MM.1S (cell line): ENCODE measurements around the gene ABCC4.

Source experiments
- DNase-seq: peaks from one replicate; pipeline ENCODE4 v3.0.0-alpha.2; 2015
- H2AFZ ChIP-seq: fragments of 300-600 bp; sonication (generic); 2 replicates; pipeline ENCODE4 v1.6.0; 2016; ENCODE audit warnings: antibody characterized with exemption, low read length
- H3F3A ChIP-seq: fragments of 300-600 bp; sonication (generic); 2 replicates; pipeline ENCODE4 v1.6.1; 2016; ENCODE audit warnings: mild to moderate bottlenecking, antibody characterized with exemption, low read length, moderate library complexity, mixed read lengths; ENCODE audit not compliant: insufficient read depth
- H3K27ac ChIP-seq: fragments of 300-600 bp; sonication (generic); 2 replicates; pipeline ENCODE4 v1.5.1; 2016; ENCODE audit warnings: mild to moderate bottlenecking, low read length
- H3K27me3 ChIP-seq: fragments of 300-600 bp; sonication (generic); replicated peaks from 2 replicates; pipeline ENCODE4 v1.6.0; 2016; ENCODE audit warnings: low read length; ENCODE audit not compliant: insufficient read depth
- H3K36me3 ChIP-seq: fragments of 300-600 bp; sonication (generic); replicated peaks from 2 replicates; pipeline ENCODE4 v1.6.1; 2016; ENCODE audit warnings: mild to moderate bottlenecking, low read length, mixed read lengths; ENCODE audit not compliant: insufficient read depth
- H3K4me1 ChIP-seq: fragments of 300-600 bp; sonication (generic); 2 replicates; pipeline ENCODE4 v1.6.1; 2016; ENCODE audit warnings: low read length, mixed read lengths
- H3K4me2 ChIP-seq: fragments of 300-600 bp; sonication (generic); 2 replicates; pipeline ENCODE4 v1.6.0; 2016; ENCODE audit warnings: low read depth, low read length
- H3K4me3 ChIP-seq: fragments of 300-600 bp; sonication (generic); 2 replicates; pipeline ENCODE4 v1.5.1; 2016; ENCODE audit warnings: low read length, mixed read lengths
- H3K79me2 ChIP-seq: fragments of 300-600 bp; sonication (generic); 2 replicates; pipeline ENCODE4 v1.6.1; 2016; ENCODE audit warnings: mixed run types, low read length, mixed read lengths
- H3K9ac ChIP-seq: fragments of 300-600 bp; sonication (generic); 2 replicates; pipeline ENCODE4 v1.6.1; 2016; ENCODE audit warnings: low read length, mixed read lengths
- H3K9me2 ChIP-seq: fragments of 300-600 bp; sonication (generic); replicated peaks from 2 replicates; pipeline ENCODE4 v1.6.1; 2016; ENCODE audit warnings: mild to moderate bottlenecking, low read length, mixed read lengths; ENCODE audit not compliant: insufficient read depth
- H3K9me3 ChIP-seq: fragments of 300-600 bp; sonication (generic); replicated peaks from 2 replicates; pipeline ENCODE4 v1.6.1; 2016; ENCODE audit warnings: mild to moderate bottlenecking, low read length, mixed read lengths; ENCODE audit not compliant: insufficient read depth
- H4K20me1 ChIP-seq: fragments of 300-600 bp; sonication (generic); 2 replicates; pipeline ENCODE4 v1.6.1; 2016; ENCODE audit warnings: mild to moderate bottlenecking, low read length, moderate library complexity, mixed read lengths; ENCODE audit not compliant: insufficient read depth
- EZH2 ChIP-seq: fragments of 300-600 bp; sonication (generic); optimal IDR thresholded peaks from 2 replicates; pipeline ENCODE3; 2017; ENCODE audit warnings: low read depth, mild to moderate bottlenecking, antibody characterized with exemption, low read length, mixed read lengths
- EZH2phosphoT487 ChIP-seq: fragments of 300-600 bp; sonication (generic); IDR thresholded peaks from 2 replicates; pipeline ENCODE4 v1.6.1; 2018; ENCODE audit warnings: antibody characterized with exemption, low read length
- TF ChIP-seq, protein P1 (sequence below): fragments of 300-600 bp; sonication (generic); IDR thresholded peaks from 2 replicates; pipeline ENCODE4 v1.5.1; 2016; ENCODE audit warnings: antibody characterized with exemption, low read length, mixed read lengths

Gene ABCC4

DNA sequence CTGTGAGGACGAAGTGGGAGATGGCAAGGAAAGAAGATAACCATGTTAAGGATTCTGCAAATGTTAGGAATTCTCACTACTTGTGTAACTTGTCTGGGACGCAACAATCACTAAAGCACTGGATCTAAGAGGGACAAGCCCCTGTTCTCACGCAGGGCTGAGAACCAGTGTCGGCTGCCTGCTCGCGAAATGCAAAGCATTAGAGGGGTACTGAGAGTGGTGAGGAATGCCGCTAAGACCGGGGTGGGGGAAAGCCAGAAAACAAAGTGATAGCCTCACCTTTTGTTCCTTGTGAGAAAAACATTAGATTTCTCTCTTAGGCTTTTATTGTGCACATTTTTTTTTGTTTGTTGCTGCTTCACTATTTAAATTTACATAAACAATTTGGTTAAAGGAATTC, 241.9 kb downstream of the ABCC4 start:
- Histone ChIP-seq H3K27me3 (no peaks in the 10 kb centered on the region), H3K36me3 (no peaks in the 10 kb centered on the region)
- no peak for DNase-seq

GRCh38 chr13:95058680-95059079, 242.6 kb downstream of the ABCC4 start:
- no peaks in the 10 kb centered on the region for H4K20me1 ChIP-seq
- TF ChIP-seq EZH2phosphoT487 (no peak), EZH2 (no peak)
- TF ChIP-seq, protein P1, sequence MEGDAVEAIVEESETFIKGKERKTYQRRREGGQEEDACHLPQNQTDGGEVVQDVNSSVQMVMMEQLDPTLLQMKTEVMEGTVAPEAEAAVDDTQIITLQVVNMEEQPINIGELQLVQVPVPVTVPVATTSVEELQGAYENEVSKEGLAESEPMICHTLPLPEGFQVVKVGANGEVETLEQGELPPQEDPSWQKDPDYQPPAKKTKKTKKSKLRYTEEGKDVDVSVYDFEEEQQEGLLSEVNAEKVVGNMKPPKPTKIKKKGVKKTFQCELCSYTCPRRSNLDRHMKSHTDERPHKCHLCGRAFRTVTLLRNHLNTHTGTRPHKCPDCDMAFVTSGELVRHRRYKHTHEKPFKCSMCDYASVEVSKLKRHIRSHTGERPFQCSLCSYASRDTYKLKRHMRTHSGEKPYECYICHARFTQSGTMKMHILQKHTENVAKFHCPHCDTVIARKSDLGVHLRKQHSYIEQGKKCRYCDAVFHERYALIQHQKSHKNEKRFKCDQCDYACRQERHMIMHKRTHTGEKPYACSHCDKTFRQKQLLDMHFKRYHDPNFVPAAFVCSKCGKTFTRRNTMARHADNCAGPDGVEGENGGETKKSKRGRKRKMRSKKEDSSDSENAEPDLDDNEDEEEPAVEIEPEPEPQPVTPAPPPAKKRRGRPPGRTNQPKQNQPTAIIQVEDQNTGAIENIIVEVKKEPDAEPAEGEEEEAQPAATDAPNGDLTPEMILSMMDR = no peak
- H3F3A ChIP-seq = no peaks in the 10 kb centered on the region
- no peak for DNase-seq
- H3K4me2 ChIP-seq = no peak overlapping the region
- H3K36me3 ChIP-seq = no peaks in the 10 kb centered on the region
- no peaks in the 10 kb centered on the region for H3K4me1 ChIP-seq
- H2AFZ ChIP-seq = no peak overlapping the region
- no peak overlapping the region for H3K9ac ChIP-seq
- H3K9me3 ChIP-seq = no peaks in the 10 kb centered on the region
- H3K4me3 ChIP-seq = no peak overlapping the region
- no peaks in the 10 kb centered on the region for H3K79me2 ChIP-seq
- no peak overlapping the region for H3K27ac ChIP-seq
- H3K9me2 ChIP-seq = no peaks in the 10 kb centered on the region
- no peaks in the 10 kb centered on the region for H3K27me3 ChIP-seq

More for the DNA sequence above, 241.9 kb downstream of the ABCC4 start:
- Histone ChIP-seq H3K79me2 (no peaks in the 10 kb centered on the region), H2AFZ (no peak overlapping the region), H3K9me2 (no peaks in the 10 kb centered on the region), H3K4me2 (no peak overlapping the region), H3K4me3 (no peak overlapping the region), H3K9me3 (no peaks in the 10 kb centered on the region), H3K27ac (no peak overlapping the region), H3F3A (no peaks in the 10 kb centered on the region), H4K20me1 (no peaks in the 10 kb centered on the region), H3K4me1 (no peaks in the 10 kb centered on the region), H3K9ac (no peak overlapping the region)
- TF ChIP-seq EZH2 = no peak
- TF ChIP-seq, protein P1 = no peak
- no peak for TF ChIP-seq EZH2phosphoT487

- no peak for DNase-seq
- no peaks in the 10 kb centered on the region for H3K79me2 ChIP-seq
Observed at GRCh38 chr13:95056266-95056665, 245.0 kb downstream of the ABCC4 start.

More at GRCh38 chr13:95056266-95056665, 245.0 kb downstream of the ABCC4 start:
- no peak overlapping the region for H3K27ac ChIP-seq
- H3K4me1 ChIP-seq = no peaks in the 10 kb centered on the region
- H3K9me3 ChIP-seq = no peaks in the 10 kb centered on the region
- H3K4me3 ChIP-seq = no peak overlapping the region
- H3K9me2 ChIP-seq = no peaks in the 10 kb centered on the region
- no peaks in the 10 kb centered on the region for H3K27me3 ChIP-seq
- H3K4me2 ChIP-seq = no peak overlapping the region
- H3F3A ChIP-seq = no peaks in the 10 kb centered on the region
- no peak overlapping the region for H2AFZ ChIP-seq
- no peaks in the 10 kb centered on the region for H3K36me3 ChIP-seq
- TF ChIP-seq EZH2 = no peak
- TF ChIP-seq, protein P1 = no peak
- no peak for TF ChIP-seq EZH2phosphoT487
- no peak overlapping the region for H3K9ac ChIP-seq
- no peaks in the 10 kb centered on the region for H4K20me1 ChIP-seq
